GM21825 (cell line): ENCODE data around the gene PARD3B.

ENCODE experiments used
- ATAC-seq: cut with Tn5 transposase; IDR thresholded peaks from one replicate; pipeline ENCODE4 v1.9.1; 2021; ENCODE audit warnings: mild to moderate bottlenecking, moderate library complexity; ENCODE audit not compliant: unreplicated experiment

The PARD3B gene

DNA sequence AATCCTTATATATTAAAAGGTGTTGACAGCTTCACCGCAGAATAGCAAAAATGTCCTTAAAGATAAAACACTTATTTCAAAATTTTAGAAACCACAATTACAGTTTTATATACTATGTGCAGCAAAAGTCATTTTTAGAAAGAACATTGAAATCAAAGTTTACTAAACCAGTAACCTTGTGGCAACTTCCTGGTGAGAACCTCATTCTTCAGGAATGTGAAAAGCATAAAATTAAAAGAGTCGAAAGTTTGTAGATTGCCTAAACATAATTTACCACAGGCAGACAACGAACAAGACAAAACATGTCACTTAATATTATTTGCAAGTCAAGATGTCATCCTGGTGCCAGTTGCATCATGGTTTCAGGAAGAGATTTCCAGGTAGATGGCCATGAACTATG, 1028.7 kb downstream of the PARD3B start:
- no peak for ATAC-seq

DNA sequence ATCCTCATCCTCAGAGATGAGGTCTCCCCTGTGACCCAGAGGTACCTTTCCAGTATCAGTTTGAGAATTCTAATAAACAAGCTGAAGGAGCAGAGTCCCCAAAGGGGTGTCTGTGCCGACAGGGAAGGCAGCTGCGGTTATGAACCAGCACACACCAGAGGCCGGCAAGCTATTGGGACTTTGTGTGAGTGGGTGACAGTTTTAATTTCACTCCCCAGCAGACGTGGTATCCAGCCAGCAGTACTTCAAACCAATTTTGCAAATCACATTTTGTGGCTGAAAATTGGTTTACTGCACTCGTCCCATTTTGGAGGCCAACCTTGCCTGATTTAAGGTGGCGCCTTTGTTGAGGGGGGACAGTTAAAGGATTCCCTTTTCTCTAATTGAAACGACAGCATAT, 1034.1 kb downstream of the PARD3B start:
- no peak for ATAC-seq

DNA sequence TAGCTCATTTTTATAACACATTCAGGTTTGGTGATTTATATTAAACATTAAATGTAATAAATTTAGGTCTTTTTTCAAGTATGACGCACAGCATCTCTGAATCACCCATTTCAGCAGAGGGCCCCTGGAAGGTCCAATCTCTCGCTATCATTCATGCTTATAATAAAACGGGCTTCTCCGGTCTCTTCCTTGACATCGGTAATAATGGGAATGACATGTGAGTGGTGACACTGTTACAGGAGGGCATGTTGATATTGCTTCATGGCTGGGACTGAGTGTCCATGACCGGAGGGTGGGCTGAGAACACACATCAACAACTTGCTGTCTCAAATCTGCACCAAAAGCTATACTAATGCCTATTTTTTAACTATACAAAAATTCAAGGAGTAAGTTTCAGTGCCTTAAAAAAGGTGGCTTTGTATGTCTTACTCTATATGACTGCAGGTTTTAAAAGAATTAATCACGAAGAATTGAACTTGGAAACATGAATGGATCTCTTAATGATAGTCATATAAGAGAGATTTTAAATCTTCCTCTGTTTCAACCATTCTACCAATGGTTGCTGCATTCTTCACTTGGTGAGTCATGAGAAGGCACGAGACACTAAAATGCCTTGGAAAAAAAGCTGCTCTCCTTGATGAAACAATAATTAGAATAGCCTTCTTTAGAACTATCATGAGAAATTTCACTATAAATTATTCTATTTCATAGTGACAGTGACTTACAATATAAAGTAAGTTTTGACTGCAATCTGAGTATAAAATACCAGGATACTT, 1035.1 kb downstream of the PARD3B start:
- no peak for ATAC-seq

DNA sequence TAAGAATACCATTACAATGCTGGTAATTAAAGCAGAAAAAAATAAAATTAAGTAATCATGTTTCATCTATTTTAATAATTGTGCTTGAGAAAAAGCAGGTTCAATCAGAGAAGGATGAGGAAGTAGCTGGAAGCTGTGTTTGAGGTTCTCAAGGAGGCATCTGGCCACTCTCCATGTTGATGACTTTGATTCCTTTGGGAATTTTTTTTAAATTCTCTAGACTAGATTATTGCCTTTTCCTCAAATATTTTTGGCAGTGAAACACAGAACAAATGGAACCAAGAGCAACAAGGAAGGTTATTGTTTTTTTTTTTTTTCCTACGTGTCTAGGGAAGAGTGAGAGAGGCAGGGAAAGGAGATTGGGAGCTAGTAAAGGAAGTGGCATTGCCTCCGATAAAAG, 1037.1 kb downstream of the PARD3B start:
- no peak for ATAC-seq

DNA sequence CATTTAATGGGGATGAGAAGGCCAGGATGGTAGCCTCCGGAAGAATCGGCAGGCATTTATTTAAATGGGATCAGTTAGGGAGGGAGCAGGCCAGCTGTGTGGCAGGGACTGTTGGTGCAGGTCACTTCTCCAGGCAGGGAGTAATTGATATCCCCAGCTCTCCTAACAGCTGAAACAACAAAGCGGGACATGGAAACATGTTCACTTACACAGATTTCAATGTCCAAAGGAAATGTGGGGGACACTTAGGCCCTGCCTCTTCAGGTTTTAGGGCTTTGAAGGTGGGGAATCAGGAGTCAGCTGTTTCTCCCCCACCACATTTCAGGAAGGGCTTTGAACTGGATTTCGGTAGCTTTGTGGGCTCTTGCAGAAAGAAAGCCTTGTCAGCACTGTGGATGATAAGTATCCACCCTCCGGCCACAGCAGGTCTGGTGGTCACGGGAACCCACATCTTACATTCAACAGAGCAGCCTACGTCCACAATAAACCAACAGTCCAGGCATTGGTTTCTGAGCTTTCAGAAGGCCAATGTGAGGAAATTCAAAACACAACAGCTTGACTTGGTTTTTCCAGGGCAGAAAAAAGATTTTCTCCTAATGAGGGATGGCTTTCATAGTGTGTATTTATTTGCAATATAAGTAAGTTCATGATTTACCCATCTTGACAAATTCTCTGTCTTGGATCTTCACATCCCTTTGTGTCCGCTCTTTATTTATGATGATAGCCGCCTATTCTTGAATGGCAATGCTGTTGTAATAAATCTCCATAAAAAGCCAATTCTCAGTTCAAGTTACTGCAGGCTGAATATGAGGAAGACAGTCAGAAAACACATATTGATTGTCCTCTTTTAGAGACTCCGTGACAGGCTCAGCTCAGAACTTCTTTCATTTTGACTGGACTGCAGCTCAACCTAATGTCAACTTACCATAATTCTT, 1040.4 kb downstream of the PARD3B start:
- no peak for ATAC-seq

DNA sequence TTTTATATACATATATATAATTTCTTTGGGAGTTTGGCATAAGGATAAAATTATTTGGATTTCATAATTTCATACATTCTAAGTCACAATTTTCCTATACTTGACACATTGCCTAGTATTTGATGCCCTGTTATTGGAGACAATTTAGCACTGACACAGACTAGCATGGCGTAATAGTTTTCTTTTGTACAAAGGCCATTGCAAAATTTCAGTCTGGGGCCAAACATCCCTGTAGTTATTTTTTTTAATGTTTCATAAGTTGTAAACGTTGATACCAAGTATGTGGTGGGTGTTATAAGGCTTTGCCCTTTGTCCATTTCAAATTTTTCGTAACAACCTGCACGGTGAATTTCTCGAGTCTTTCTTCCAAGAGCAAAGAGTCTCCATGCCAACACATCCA, 1041.4 kb downstream of the PARD3B start:
- ATAC-seq: no peak

DNA sequence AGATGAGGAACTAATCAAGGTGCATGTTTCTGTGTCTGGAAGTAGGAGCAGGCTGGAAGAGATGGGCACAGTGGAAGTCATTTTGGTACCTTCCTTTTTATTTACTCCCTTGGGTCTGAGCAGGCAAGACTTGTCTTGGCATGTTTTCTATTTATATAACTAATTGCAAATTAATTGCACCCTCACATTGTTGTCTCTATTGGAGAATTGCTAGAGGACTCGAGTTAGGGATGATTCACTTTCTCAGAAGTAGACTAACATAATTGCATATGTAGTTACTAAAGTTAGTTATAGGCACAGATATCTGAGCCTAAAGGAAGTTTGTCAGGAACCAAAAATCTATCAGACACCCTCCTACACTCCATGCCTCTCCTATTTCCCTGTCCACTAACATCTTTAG, 1044.2 kb downstream of the PARD3B start:
- ATAC-seq: no peak

DNA sequence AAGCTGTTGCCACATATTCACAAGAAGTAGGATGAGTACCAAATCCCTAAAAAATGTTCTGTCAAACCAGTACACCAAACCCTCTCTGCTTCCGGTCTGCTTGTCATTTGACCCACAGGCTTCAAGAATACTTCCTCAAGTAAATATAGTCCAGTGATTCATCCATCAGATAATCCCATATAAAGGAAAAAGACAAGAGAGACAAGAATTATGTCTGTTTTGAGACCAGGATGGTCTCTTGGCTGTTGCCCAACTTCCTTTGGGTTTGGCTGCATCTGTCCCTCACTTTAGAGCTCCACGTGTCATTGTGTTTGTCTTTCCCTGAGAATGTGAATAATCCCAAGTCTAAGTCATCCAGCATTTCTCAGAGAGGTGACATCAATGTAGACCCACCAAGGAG, 1045.5 kb downstream of the PARD3B start:
- no peak for ATAC-seq

DNA sequence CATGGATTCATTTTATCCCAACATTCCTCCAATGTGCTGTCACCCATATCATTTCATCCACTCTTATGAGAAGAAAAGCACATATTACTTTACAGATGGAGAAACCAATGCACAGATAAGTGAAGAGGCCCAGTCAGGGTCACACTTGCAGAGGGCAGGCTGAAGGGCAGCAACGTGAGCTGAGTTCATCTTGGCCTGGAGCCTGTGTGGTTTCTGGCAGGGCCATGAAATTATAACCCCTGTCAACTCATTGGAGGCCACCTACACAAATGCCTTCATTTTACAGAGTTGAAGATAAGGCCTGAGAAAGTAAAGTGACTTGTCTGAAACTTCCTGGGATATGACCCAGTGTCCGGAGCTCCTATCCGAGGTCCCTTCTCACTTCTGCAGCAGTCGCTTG, 1048.6 kb downstream of the PARD3B start:
- ATAC-seq: no peak

DNA sequence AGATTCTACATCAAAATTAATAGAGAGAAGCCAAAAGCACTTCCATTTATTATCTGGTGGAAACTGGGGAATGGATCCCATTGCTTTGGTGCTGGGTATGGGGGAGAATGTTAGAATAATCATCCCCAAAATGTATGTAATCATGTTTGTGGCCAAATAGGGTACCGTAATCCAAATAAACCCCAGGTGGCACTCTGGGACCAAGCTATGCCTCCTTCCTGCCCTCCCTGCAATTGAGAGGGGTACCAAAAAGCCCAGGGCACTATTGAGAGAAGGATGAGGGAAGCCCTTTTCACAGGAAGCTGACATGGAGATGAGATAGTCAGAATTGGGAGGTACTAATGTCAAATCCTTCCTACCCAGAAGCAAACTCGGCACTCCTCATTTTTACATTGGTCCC, 1051.3 kb downstream of the PARD3B start:
- no peak for ATAC-seq

DNA sequence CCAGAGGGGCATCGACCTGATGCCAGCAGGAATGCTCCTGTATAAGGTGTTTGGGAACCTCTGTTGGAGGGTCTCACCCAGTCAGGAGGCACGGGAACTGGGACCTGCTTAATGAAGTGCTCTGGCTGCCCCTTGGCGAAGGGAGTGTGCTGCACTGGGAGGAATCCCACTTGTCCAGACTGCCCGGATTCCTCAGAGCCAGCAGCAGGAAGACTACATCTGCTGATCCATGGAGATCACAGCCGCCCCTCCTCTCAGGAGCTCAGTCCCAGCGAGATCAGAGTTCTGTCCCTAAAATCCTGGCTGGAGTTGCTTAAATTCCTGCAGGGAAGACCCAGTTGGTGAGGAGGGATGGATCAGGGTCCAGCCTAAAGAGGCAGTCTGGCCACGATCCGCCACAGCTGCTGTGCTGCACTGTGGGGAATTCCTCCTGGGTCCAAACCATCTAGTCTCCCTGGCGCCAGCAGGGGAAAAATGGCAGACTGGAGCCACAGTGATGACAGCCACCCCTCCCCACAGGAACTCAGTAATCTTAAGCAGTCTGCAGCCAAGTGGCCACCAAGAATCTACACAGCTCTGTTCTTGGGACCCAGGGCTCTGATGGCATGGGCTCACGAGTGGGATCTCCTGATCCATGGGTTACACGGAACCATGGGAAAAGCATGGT, 1060.5 kb downstream of the PARD3B start:
- ATAC-seq: no peak

DNA sequence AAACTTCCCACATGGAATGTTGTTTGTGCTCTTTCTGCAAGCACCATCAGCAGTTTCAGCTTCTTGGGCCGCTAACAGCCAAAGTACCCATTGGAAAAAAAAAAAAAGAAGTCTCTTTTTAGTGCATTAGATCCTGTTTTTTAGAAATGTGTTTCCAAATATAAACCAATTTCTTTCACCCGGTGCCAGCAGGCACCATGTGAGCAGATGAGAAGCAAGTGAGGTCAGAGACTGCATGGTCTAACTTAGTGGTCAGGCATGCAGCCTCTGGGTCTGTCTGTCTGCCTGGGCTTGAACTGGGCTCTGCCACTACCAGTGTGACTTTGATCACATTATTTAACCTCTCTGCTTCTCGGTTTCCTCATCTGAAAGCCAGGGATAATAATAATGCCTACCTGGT, 1061.9 kb downstream of the PARD3B start:
- ATAC-seq: no peak

DNA sequence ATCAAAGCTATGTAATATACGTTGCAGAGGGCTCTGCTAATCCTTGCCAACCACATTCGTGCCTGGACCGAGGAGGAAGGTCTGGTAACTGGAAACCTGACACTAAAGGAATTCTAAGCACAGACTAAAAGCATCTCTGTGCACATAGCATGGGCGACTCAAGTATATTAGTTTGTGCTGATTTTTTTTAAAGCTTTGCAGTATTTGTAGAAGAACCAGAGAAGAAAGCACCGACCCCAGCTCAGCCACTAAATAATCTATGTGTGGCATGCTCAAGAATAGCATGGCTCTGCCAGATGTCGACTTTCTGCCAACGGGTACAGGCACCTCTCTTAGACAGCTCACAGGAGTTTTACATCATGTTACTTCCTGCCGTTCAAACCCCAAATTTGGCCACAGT, 1063.8 kb downstream of the PARD3B start:
- ATAC-seq: no peak

DNA sequence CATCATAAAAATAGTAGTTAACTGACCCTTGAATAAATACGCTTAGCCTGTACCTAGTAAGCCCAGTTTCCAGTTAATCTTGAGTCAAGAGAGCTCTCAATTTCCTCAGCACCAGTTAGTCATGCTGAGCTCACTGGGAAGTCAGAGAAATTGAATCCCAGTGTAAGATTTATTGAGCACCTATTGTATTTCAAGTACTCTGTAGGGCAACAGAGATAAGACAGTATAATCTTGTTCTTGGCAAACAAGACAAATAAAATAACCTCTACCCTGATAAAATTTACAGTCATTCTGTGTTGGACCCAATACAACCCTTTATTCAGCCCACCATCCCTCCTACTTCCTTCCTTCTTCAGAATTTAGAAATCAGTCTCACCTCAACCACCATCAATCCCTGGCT, 1065.2 kb downstream of the PARD3B start:
- no peak for ATAC-seq

DNA sequence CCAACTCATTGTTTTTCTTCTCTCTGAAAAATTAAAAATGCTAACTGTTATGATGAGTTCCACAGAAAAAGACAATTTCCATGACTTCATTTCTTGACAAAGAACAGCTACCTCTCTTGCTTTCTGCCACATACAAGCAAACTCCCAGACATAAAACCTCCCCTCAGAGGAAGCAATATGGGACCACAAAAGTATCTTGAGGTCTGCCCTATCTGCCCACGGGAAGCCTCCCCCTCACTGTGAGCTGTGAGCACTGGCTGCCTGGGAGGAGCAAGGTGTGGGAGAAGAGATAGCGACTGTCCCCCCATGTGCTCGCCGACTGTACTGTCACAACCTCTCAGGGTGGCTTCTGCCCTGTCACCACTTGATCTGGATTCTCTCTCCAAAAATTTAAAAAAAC, 1067.4 kb downstream of the PARD3B start:
- ATAC-seq: no peak

DNA sequence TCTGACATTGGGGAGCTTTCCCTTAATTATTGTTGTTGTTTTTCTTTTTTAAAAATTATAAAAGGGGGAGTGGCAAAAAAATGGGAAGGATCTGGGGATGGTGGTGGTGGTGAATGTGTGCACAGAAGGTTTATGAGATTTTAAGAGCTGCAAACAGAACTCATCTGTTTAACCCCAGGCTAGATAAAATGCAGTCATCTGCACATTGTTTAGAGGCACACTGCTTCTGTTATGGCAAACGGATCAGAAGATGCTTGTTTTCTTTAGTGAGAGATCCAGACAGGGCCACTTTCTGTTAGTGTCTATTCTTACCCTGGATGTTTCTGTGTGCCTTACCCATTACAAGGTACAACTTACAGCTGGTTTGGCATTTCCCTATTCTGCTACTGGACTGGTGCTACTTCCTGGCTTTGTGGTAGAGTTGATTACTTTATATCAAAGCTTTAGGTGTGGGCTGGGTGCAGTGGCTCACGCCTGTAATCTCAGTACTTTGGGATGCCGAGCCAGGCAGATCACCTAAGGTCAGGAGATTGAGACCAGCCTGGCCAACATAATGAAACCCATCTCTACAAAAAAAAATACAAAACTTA, 1068.8 kb downstream of the PARD3B start:
- ATAC-seq: no peak

DNA sequence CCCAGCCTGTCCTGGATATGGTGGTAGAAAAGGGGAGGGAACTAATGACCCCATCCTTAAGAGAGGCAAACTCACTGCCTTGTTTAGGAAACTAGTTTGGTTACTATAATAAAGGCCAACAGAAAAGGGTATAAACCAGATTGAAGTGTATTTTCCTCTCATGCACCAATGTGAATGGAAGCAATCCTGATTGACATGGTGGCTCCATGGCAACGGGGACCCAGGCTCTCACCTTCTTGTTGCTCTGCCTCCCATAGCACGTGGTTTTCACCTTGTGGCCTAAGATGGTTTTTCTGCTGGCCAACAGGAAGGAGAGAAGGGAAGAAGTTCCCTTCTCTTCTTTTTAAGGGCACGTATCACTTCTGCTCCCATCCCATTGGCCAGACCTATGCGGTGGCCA, 1069.7 kb downstream of the PARD3B start:
- ATAC-seq: no peak

DNA sequence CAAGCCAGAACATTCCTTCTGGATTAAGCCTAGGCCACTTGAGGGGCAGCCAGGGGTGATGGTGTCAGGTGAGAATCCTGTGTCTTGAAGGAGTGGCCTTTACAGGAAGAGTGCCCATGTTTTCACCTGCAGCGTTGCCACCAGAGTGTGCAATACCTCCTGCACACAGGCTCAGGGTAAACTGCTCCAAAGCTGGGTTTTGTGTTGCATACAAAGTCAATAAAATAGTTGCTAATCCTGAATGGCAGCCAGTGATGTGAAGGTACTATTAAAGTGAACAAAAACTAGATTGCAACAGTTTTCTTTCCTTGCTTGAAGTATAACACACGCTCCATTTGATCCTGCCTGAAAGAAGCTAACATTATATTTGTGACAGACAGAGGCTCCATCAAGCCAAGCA, 1072.6 kb downstream of the PARD3B start:
- ATAC-seq: no peak

DNA sequence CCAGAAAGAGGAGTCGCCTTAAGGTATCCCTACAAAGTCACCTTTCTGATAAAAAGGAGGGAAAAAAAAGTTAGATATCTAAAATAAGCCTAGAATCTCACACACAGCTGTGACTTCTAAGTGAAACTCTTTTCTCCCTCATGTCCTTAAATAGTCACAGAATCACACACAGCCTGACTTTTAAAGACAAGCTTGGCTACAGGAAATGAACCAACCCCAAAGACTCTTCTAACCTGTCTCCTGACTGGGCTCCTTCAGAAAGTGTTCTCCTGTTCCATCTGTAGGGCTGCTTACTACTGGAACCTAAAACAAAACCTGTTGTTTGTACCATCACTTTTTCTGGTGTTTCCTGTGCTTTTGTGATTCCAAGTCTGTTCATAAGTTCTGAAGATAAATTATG, 1074.3 kb downstream of the PARD3B start:
- no peak for ATAC-seq

DNA sequence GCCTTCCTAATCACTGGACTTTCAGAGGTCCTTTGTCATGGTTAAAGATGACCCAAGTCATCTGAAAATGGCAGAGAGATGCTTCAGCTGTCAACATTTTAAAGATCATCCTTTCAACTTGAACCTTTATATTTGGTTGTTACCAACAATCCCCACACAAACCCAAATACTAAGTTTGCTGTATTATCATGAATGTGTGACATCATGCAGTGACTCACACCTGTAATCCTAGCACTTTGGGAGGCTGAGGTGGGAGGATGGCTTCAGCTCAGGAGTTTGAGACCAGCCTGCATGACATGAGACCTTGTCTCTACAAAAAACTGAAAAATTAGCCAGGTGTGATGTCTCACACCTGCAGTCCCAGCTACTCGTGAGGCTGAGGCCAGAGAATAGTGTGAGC, 1081.8 kb downstream of the PARD3B start:
- no peak for ATAC-seq

DNA sequence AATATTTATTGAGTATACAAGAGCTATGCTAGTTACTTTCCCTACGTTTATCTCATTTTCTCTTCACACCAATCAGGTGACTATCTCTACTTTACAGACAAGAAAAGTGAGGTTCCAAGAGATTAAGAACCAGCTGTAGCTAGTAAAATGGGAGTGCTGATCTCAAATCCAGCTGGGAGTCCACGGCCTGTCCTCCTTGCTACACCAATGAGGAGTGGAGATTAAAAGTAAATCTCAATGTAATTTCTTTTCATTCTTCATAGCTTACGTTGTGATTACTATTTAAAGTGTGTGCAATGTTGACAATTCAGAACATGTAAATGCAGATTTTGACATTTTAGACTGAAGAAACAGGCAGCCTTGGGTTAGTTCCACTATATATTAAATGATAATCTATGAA, 1083.1 kb downstream of the PARD3B start:
- ATAC-seq: no peak
